ENCODE data around the gene KRTAP4-1. TPM values are rescaled to one million over a fixed set of nuclear protein-coding genes. Genes with fewer than 3 reads are reported as not detected.
"Not testable (repeated sequence)": the region's sequence is repeated elsewhere in the genome, so short reads cannot be mapped to it uniquely, and the experiment has no call there.

KRTAP4-1 gene
- total and polyA plus RNA-seq, 7 donors = 1.4 TPM; not detected in 6

DNA sequence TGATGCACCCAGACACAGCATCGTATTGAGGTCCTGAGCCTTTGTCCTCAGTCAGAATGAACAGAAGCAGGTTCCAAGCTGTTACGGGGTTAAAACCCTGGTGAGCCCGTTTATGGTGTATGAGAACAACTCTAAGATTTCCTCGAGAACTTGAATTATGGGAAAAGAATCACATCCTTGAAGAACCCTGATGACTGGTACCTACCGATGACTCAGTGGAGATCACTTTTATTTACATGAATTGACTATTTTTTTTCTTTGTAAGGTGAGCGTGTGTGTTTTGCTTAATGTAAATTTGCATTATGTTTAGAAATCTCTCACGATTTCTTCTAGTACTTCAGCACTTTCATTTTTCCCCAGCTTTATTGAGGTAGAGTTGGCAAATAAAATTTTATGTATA, 20.9 kb downstream of the KRTAP4-1 start:
- Histone ChIP-seq H3K27me3 (peaks cover 0 to 5% (median 0%) of the 10 kb centered on the region in 3 donors), H3K9me3 (no peaks in the 10 kb centered on the region), H3K4me3 (no peak overlapping the region), H3K4me1 (no peaks in the 10 kb centered on the region), H3K27ac (no peak overlapping the region), H3K36me3 (no peaks in the 10 kb centered on the region)
- WGBS, 2 donors = 44 to 71% methylated on average over 7 of the region's 7 CpGs
- intact Hi-C loops (cut with DNase I) = no loop called here
- no peak for DNase-seq
- TF ChIP-seq, protein P1, sequence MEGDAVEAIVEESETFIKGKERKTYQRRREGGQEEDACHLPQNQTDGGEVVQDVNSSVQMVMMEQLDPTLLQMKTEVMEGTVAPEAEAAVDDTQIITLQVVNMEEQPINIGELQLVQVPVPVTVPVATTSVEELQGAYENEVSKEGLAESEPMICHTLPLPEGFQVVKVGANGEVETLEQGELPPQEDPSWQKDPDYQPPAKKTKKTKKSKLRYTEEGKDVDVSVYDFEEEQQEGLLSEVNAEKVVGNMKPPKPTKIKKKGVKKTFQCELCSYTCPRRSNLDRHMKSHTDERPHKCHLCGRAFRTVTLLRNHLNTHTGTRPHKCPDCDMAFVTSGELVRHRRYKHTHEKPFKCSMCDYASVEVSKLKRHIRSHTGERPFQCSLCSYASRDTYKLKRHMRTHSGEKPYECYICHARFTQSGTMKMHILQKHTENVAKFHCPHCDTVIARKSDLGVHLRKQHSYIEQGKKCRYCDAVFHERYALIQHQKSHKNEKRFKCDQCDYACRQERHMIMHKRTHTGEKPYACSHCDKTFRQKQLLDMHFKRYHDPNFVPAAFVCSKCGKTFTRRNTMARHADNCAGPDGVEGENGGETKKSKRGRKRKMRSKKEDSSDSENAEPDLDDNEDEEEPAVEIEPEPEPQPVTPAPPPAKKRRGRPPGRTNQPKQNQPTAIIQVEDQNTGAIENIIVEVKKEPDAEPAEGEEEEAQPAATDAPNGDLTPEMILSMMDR (IDR thresholded peaks at IDR 0.05) = no peak
- TF ChIP-seq POLR2A (IDR thresholded peaks at IDR 0.05) = no peak
- no peak for TF ChIP-seq EP300 (IDR thresholded peaks at IDR 0.05)
- TF ChIP-seq POLR2AphosphoS5 (IDR thresholded peaks at IDR 0.05) = no peak

DNA sequence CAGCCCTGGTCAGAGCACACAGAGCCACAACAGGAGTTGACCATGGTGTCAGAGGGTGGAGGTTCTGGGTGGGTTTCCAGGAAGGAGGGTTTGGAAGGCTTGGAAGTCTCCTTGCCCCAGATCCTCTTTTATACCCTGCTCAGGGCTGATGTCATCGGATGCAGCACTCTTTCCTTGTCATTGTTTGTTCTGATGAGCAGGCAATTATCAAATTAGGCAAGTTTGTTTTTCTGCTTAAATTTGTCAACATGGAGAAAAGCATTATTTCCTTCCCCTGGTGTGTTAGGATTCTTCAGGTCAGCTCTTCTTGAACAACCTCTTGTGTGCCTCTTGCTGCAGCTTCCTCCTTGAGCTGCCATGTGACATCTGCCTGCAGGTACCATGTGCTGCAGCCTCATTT, 24.1 kb downstream of the KRTAP4-1 start, which contains the start of gene KRTAP4-4:
Gene KRTAP4-4 (minus strand): TSS at position 101 of the 400 bp plus-strand sequence. CDS start 57 bp downstream, at position 44.
- H3K4me3 ChIP-seq = no peak within 1 kb of the TSS
- no peaks in the 10 kb centered on the region for H3K36me3 ChIP-seq
- intact Hi-C loops (cut with DNase I) = no loop called here
- H3K27me3 ChIP-seq = peaks cover 0 to 5% (median 0%) of the 10 kb centered on the region in 3 donors
- 94 to 95% methylated on average over 1 of the region's 1 CpG for WGBS, 2 donors
- TF ChIP-seq, protein P1 (IDR thresholded peaks at IDR 0.05) = no peak
- no peak for TF ChIP-seq POLR2AphosphoS5 (IDR thresholded peaks at IDR 0.05)
- TF ChIP-seq EP300 (IDR thresholded peaks at IDR 0.05) = no peak
- no peak for TF ChIP-seq POLR2A (IDR thresholded peaks at IDR 0.05)
- DNase-seq = no peak
- no peaks in the 10 kb centered on the region for H3K4me1 ChIP-seq
- no peaks in the 10 kb centered on the region for H3K9me3 ChIP-seq
- no peak within 1 kb of the TSS for H3K27ac ChIP-seq

DNA sequence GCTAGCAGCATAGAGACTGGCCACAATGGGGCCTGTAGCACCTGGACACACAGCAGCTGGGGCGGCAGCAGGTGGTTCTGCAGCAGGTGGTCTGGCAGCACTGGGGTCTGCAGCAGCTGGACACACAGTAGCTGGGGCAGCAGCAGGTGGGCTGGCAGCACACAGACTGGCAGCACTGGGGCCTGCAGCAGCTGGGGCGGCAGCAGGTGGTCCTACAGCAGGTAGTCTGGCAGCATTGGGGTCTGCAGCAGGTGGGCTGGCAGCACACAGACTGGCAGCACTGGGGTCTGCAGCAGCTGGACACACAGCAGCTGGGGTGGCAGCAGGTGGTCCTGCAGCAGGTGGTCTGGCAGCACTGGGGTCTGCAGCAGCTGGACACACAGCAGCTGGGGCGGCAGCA, 24.5 kb downstream of the KRTAP4-1 start:
- H3K36me3 ChIP-seq; intact Hi-C loops (cut with DNase I); H3K4me1 ChIP-seq; DNase-seq; H3K27me3 ChIP-seq; H3K27ac ChIP-seq; H3K4me3 ChIP-seq; H3K9me3 ChIP-seq: not testable (repeated sequence)
- WGBS, 2 donors = 94% methylated on average over 3 of the region's 3 CpGs

DNA sequence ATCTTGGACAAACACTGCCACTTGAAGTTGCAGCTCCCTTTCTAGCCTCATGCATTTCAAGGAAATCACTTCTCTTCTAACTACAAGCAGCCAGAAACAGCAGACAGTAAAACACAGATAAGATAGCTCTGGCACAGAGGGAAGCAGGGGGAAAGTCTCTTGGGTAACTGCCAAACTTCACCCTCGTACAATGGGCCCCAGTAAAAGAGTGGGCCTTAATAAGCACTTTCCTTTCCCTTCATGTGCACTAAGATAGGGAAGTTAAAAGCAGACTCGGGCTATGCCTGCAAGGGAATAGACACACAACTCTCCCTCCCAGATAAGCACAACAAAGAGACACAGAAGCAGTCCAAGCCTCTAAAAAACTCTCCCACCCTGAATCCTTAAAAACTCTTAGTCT, 30.9 kb downstream of the KRTAP4-1 start:
- 6 to 14% methylated on average over 2 of the region's 2 CpGs for WGBS, 2 donors
- DNase-seq = no peak
- no peaks in the 10 kb centered on the region for H3K36me3 ChIP-seq
- no peaks in the 10 kb centered on the region for H3K27me3 ChIP-seq
- H3K4me1 ChIP-seq = no peaks in the 10 kb centered on the region
- no peak overlapping the region for H3K4me3 ChIP-seq
- intact Hi-C loops (cut with DNase I) = no loop called here
- H3K9me3 ChIP-seq = no peaks in the 10 kb centered on the region
- H3K27ac ChIP-seq = no peak overlapping the region
- TF ChIP-seq, protein P1 (IDR thresholded peaks at IDR 0.05) = no peak
- TF ChIP-seq POLR2A (IDR thresholded peaks at IDR 0.05) (no peak), EP300 (IDR thresholded peaks at IDR 0.05) (no peak), POLR2AphosphoS5 (IDR thresholded peaks at IDR 0.05) (no peak)

DNA sequence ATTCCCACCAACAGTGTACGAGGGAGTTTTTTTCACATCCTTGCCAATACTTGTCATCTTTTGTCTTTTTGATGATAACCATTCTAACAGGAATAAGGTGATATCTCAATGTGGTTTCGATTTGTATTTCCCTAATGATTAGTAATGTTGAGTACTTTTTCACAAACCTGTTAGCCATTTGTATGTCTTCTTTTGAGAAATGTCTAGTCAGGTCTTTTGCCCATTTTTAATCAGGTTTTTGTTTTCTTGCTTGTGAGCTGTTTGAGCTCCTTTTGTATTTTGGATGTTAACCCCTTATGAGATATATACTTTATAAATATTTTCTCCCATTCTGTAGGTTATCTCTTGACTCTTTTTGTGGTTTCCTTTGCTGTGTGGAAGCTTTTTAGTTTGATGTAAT, 33.2 kb downstream of the KRTAP4-1 start:
- H3K36me3 ChIP-seq = no peaks in the 10 kb centered on the region
- whole genome bisulfite sequencing, 2 donors = 84 to 90% methylated on average over 2 of the region's 2 CpGs
- no peak for DNase-seq
- TF ChIP-seq EP300 (IDR thresholded peaks at IDR 0.05) = no peak
- TF ChIP-seq POLR2AphosphoS5 (IDR thresholded peaks at IDR 0.05) = no peak
- TF ChIP-seq, protein P1 (IDR thresholded peaks at IDR 0.05) = no peak
- no peak for TF ChIP-seq POLR2A (IDR thresholded peaks at IDR 0.05)
- H3K4me3 ChIP-seq = no peak overlapping the region
- H3K4me1 ChIP-seq = no peaks in the 10 kb centered on the region
- no peaks in the 10 kb centered on the region for H3K9me3 ChIP-seq
- no peaks in the 10 kb centered on the region for H3K27me3 ChIP-seq
- no peak overlapping the region for H3K27ac ChIP-seq
- intact Hi-C loops (cut with DNase I) = no loop called here

All from sigmoid colon (tissue), 7 donors.